Amygdala (tissue), 56 donors: ENCODE data around the gene CHMP2A.
"Not testable (repeated sequence)": the region's sequence is repeated elsewhere in the genome, so short reads cannot be mapped to it uniquely, and the experiment has no call there.

Source experiments
- DNase-seq, 56 donors: peaks; one replicate each; lab custom pipeline; 2025; lab: John Stamatoyannopoulos, UW

CHMP2A gene

GRCh38 chr19:58514564-58515022 lies 40.3 kb downstream of the CHMP2A start:
- no peak for DNase-seq

- DNase-seq = peak in 53 of 56 donors; percentile 10 to 89 (median 65)
Observed at GRCh38 chr19:58513694-58514563, 41.0 kb downstream of the CHMP2A start.

GRCh38 chr19:58513213-58513693 lies 41.7 kb downstream of the CHMP2A start:
- DNase-seq = no peak

GRCh38 chr19:58511353-58512208 lies 43.3 kb downstream of the CHMP2A start, which contains the start of gene SLC27A5:
TSS of gene SLC27A5 (minus strand) at chr19:58511992. CDS start at chr19:58511955, 37 bp downstream.
- DNase-seq = no peak

- DNase-seq = no peak
Observed at GRCh38 chr19:58510084-58510862, 44.6 kb downstream of the CHMP2A start.

- no peak for DNase-seq
Observed at GRCh38 chr19:58509731-58510083, 45.2 kb downstream of the CHMP2A start.

- not testable (repeated sequence) for DNase-seq
Observed at GRCh38 chr19:58507602-58508223, 47.2 kb downstream of the CHMP2A start.
